Endothelial cell of umbilical vein (primary cell): ENCODE results near the gene GALNT1. TPM values are rescaled to one million over a fixed set of nuclear protein-coding genes. Genes with fewer than 3 reads are reported as not detected.

Experiments used
- BruUV-seq: library from RNA; stranded (reverse); fragments of 400-500 nt; replicated peaks from 2 replicates; lab custom pipeline; 2021; lab: Mats Ljungman, UMichigan
- CTCF ChIA-PET: fragments of 300-600, 350-600 bp; sonication (Branson Sonifier 250); formaldehyde crosslinking; loops from one replicate; lab custom pipeline; 2021; ENCODE audit warnings: antibody characterized with exemption, inconsistent platforms; lab: Charles Lee
- POLR2A ChIA-PET: fragments of 300-600, 350-600 bp; sonication (Branson Sonifier 250); formaldehyde crosslinking; loops from one replicate; lab custom pipeline; 2021; ENCODE audit warnings: antibody characterized with exemption, inconsistent platforms; lab: Charles Lee
- DNase-seq: peaks from one replicate; pipeline ENCODE4 v3.0.0-alpha.2; 2011; ENCODE audit warnings: low read depth, low spot score
- FAIRE-seq: peaks from 2 replicates; lab custom pipeline; 2011; peaks lifted over from hg19 to GRCh38; lab: Jason Lieb, UNC
- H2AFZ ChIP-seq: 2 replicates; pipeline ENCODE4 v1.6.0; 2012; ENCODE audit warnings: low read depth, low read length, control low read depth, inconsistent platforms
- H3K27ac ChIP-seq: 2 replicates; pipeline ENCODE4 v1.5.1; 2011; ENCODE audit warnings: low read depth, mild to moderate bottlenecking, control low read depth, low read length, moderate library complexity; ENCODE audit not compliant: insufficient read depth
- H3K27me3 ChIP-seq, 2 experiments: 2 replicates each; pipeline versions ENCODE4 v1.6.0 to v1.6.1; 2011; ENCODE audit warnings: low read length in 2 of 2, mixed read lengths in 1 of 2; ENCODE audit not compliant: control insufficient read depth in 2 of 2, insufficient read depth in 2 of 2
- H3K36me3 ChIP-seq, 2 experiments: 2 replicates in 1 of 2; 3 replicates in 1 of 2; pipeline ENCODE4 v1.5.1; 2011; ENCODE audit warnings: low read length in 2 of 2, mild to moderate bottlenecking in 1 of 2, moderate library complexity in 1 of 2; ENCODE audit not compliant: control insufficient read depth in 2 of 2, insufficient read depth in 2 of 2; ENCODE audit errors: extremely low read depth in 1 of 2
- H3K4me1 ChIP-seq: 3 replicates; pipeline ENCODE4 v1.5.1; 2011; ENCODE audit warnings: mild to moderate bottlenecking, low read length; ENCODE audit not compliant: control insufficient read depth, insufficient read depth; ENCODE audit errors: extremely low read depth
- H3K4me2 ChIP-seq: 2 replicates; pipeline ENCODE4 v1.6.1; 2011; ENCODE audit warnings: low read length, control low read depth, mixed read lengths; ENCODE audit not compliant: insufficient read depth
- H3K4me3 ChIP-seq, 3 experiments: fragments of 200-600 bp in 1 of 3; sonication (generic), shearing (Covaris generic) in 1 of 3; replicated peaks in 1 of 3; 2 replicates each; pipeline ENCODE4 v1.5.1; 2011 to 2016; ENCODE audit warnings: control low read depth in 3 of 3, low read length in 3 of 3, mild to moderate bottlenecking in 2 of 3, inconsistent platforms in 1 of 3, low read depth in 1 of 3, moderate library complexity in 1 of 3; ENCODE audit not compliant: insufficient read depth in 1 of 3
- H3K79me2 ChIP-seq: 2 replicates; pipeline ENCODE4 v1.6.0; 2012; ENCODE audit warnings: low read length, inconsistent platforms; ENCODE audit not compliant: control insufficient read depth, insufficient read depth
- H3K9ac ChIP-seq: replicated peaks from 2 replicates; pipeline ENCODE3; 2011; ENCODE audit warnings: low read length, control low read depth; ENCODE audit not compliant: insufficient read depth; ENCODE audit errors: extremely low read depth
- H3K9me1 ChIP-seq: replicated peaks from 3 replicates; pipeline ENCODE4 v1.6.0; 2011; ENCODE audit warnings: mild to moderate bottlenecking, low read length; ENCODE audit not compliant: control insufficient read depth, insufficient read depth; ENCODE audit errors: extremely low read depth
- H3K9me3 ChIP-seq: replicated peaks from 2 replicates; pipeline ENCODE4 v1.5.1; 2012; ENCODE audit warnings: low read length, inconsistent platforms; ENCODE audit not compliant: control insufficient read depth, insufficient read depth
- H4K20me1 ChIP-seq: replicated peaks from 2 replicates; pipeline ENCODE3; 2011; ENCODE audit warnings: mild to moderate bottlenecking, low read length; ENCODE audit not compliant: control insufficient read depth, insufficient read depth; ENCODE audit errors: extremely low read depth
- CTCF ChIP-seq, 2 donors: IDR thresholded peaks; 1 replicate in 1 of 2; 2 replicates in 1 of 2; pipeline ENCODE4 v1.5.1; 2011; ENCODE audit warnings: low read length in 2 of 2, mild to moderate bottlenecking in 2 of 2, moderate library complexity in 2 of 2, control low read depth in 1 of 2, inconsistent platforms in 1 of 2, low read depth in 1 of 2; ENCODE audit not compliant: insufficient read depth in 1 of 2; ENCODE audit errors: extremely low read depth in 1 of 2
- EZH2 ChIP-seq: IDR thresholded peaks from 2 replicates; pipeline ENCODE4 v1.6.1; 2012; ENCODE audit warnings: borderline replicate concordance, low read depth, mild to moderate bottlenecking, moderate library complexity, low read length, inconsistent platforms; ENCODE audit not compliant: severe bottlenecking
- FOS ChIP-seq: IDR thresholded peaks from 2 replicates; pipeline ENCODE4 v1.6.1; 2011; ENCODE audit warnings: mild to moderate bottlenecking, low read length, moderate library complexity, borderline replicate concordance; ENCODE audit not compliant: insufficient read depth
- GATA2 ChIP-seq: IDR thresholded peaks from 2 replicates; pipeline ENCODE4 v1.7.0; 2011; ENCODE audit warnings: low read depth, mild to moderate bottlenecking, moderate library complexity, mixed read lengths, low read length; ENCODE audit not compliant: insufficient read length, insufficient read depth
- JUN ChIP-seq: IDR thresholded peaks from 2 replicates; pipeline ENCODE4 v1.6.1; 2011; ENCODE audit warnings: borderline replicate concordance, low read depth; ENCODE audit not compliant: insufficient read length, insufficient read depth
- MAX ChIP-seq: IDR thresholded peaks from 2 replicates; pipeline ENCODE4 v1.6.1; 2011; ENCODE audit not compliant: insufficient read depth, insufficient read length
- MYC ChIP-seq: IDR thresholded peaks from one replicate; pipeline ENCODE4 v1.6.1; 2011; ENCODE audit warnings: mild to moderate bottlenecking, low read depth, low read length
- POLR2A ChIP-seq: IDR thresholded peaks from 2 replicates; pipeline ENCODE4 v1.6.1; 2012; ENCODE audit warnings: low read depth, mild to moderate bottlenecking, control low read depth, low read length
- POLR2AphosphoS5 ChIP-seq: IDR thresholded peaks from 2 replicates; pipeline ENCODE4 v1.6.1; 2012; ENCODE audit warnings: low read depth, mild to moderate bottlenecking, control low read depth, low read length, moderate library complexity; ENCODE audit not compliant: insufficient read depth
- dilution Hi-C: fragments of 300-500 bp; cut with MboI; formaldehyde crosslinking; loops from one replicate; pipeline ENCODE4 v1.15.0; 2019; ENCODE audit warnings: low sequenced_read_pairs; ENCODE audit not compliant: extremely low pct_ligation_motif_present
- intact Hi-C: fragments of 100-400 bp; cut with micrococcal nuclease; formaldehyde crosslinking; loops from one replicate; pipeline ENCODE4 v1.10.0; 2022
- polyA plus RNA-seq, 4 experiments: library from polyadenylated mRNA; depleted of rRNA in 3 of 4; stranded (reverse) in 3 of 4; unstranded in 1 of 4; fragments of >200 nt; gene quantifications; 2 replicates each; pipeline versions ENCODE4 v1.2.1 to v1.2.3, GENCODE V29; 2011 to 2012; ENCODE audit warnings: missing spikeins in 1 of 4
- total RNA-seq: library from RNA; stranded (reverse); gene quantifications from 2 replicates; pipeline ENCODE4 v1.2.3, GENCODE V29; 2021

GALNT1 gene
- total and polyA plus RNA-seq, 2 donors (not counting 3 experiments of a cell fraction or from before 2014, with no cell fraction given), result 89.9 to 360 TPM

- H3K9ac ChIP-seq, result no peak overlapping the region
- no peak overlapping the region for H3K27ac ChIP-seq
- no peak overlapping the region for H2AFZ ChIP-seq
- FAIRE-seq (no peak), DNase-seq (no peak)
- dilution Hi-C loops (no loop called here), intact Hi-C loops (no loop called here)
- H3K79me2 ChIP-seq, result peaks cover 75% of the 10 kb centered on the region
- ChIA-PET POLR2A (no interaction called here), CTCF (interaction anchor here (1.5 kb wide), 1 partner anchor 12 kb away, joined by 3 read pairs; no protein-coding TSS in a partner anchor)
- H3K4me3 ChIP-seq, result no peak overlapping the region
- no peaks in the 10 kb centered on the region for H3K36me3 ChIP-seq
- H3K9me1 ChIP-seq, result no peaks in the 10 kb centered on the region
- TF ChIP-seq MAX (no peak), CTCF (IDR thresholded peaks at IDR 0.05; ENCODE audit: extremely low read depth in 1 of 2, insufficient read depth in 1 of 2, low read depth in 1 of 2, low read length in 2 of 2) (no peak), FOS (no peak), EZH2 (no peak), POLR2A (no peak), GATA2 (no peak)
- no peaks in the 10 kb centered on the region for H3K27me3 ChIP-seq
- no TSS peak for BruUV-seq
- peaks cover 19% of the 10 kb centered on the region for H3K4me1 ChIP-seq
- H4K20me1 ChIP-seq, result peaks cover 11% of the 10 kb centered on the region
- H3K4me2 ChIP-seq, result no peak overlapping the region
- H3K9me3 ChIP-seq, result no peaks in the 10 kb centered on the region
Measured at GRCh38 chr18:35625232-35625631, 43.7 kb downstream of the GALNT1 start.

GRCh38 chr18:35633761-35634160, 52.2 kb downstream of the GALNT1 start:
- FAIRE-seq (no peak), DNase-seq (no peak)
- dilution Hi-C loops, result no loop called here
- TF ChIP-seq FOS, result no peak
- no peak for TF ChIP-seq MYC
- no peak for TF ChIP-seq CTCF (IDR thresholded peaks at IDR 0.05; ENCODE audit: extremely low read depth in 1 of 2, insufficient read depth in 1 of 2, low read depth in 1 of 2, low read length in 2 of 2)
- TF ChIP-seq POLR2A, result no peak
- no peak for TF ChIP-seq GATA2
- TF ChIP-seq POLR2AphosphoS5, result no peak
- no peak for TF ChIP-seq MAX
- no peak for TF ChIP-seq EZH2
- TF ChIP-seq JUN, result no peak
- Histone ChIP-seq H3K27me3 (no peaks in the 10 kb centered on the region), H3K27ac (peak overlapping the region; percentile 67), H3K36me3 (no peaks in the 10 kb centered on the region), H3K4me1 (peaks cover 25% of the 10 kb centered on the region), H3K9me1 (no peaks in the 10 kb centered on the region), H3K9me3 (no peaks in the 10 kb centered on the region), H3K9ac (no peak overlapping the region), H3K4me2 (peak overlapping the region; percentile 61), H4K20me1 (peaks cover 2% of the 10 kb centered on the region), H2AFZ (no peak overlapping the region), H3K79me2 (peaks cover 44% of the 10 kb centered on the region), H3K4me3 (no peak overlapping the region)
- CTCF ChIA-PET, result no interaction called here
- no TSS peak for BruUV-seq
- POLR2A ChIA-PET, result no interaction called here
- intact Hi-C loops, result no loop called here
